IMR-90 (cell line): Measurements from ENCODE around the gene PARP6. TPM values are rescaled to one million over a fixed set of nuclear protein-coding genes. Genes with fewer than 3 reads are reported as not detected.

Source experiments
- ATAC-seq: fragments of 200-7000 bp; cut with Tn5 transposase; 2 replicates; pipeline ENCODE4 v1.9.1; 2020; ENCODE audit warnings: low read depth, mild to moderate bottlenecking, moderate library complexity
- BruUV-seq: library from RNA; stranded (reverse); fragments of 400-500 nt; replicated peaks from 2 replicates; lab custom pipeline; 2021; lab: Mats Ljungman, UMichigan
- CTCF ChIA-PET: fragments of 300-600 bp; formaldehyde crosslinking; extraction: SDS; loops from one replicate; lab custom pipeline; 2021; ENCODE audit warnings: antibody characterized with exemption; lab: Yijun Ruan, JAX
- POLR2A ChIA-PET: fragments of 300-600 bp; sonication (Branson Sonifier 250); formaldehyde crosslinking; loops from one replicate; lab custom pipeline; 2022; ENCODE audit warnings: antibody characterized with exemption; ENCODE audit not compliant: unreplicated experiment; lab: Charles Lee
- DNase-seq: peaks from one replicate; pipeline ENCODE4 v3.0.0; 2013
- H2AFZ ChIP-seq: replicated peaks from 2 replicates; pipeline ENCODE3; 2013; ENCODE audit warnings: low read length, mild to moderate bottlenecking; ENCODE audit not compliant: poor library complexity
- H2AK5ac ChIP-seq: 2 replicates; pipeline ENCODE4 v1.6.1; 2013; ENCODE audit warnings: low read depth, low read length, inconsistent platforms
- H2AK9ac ChIP-seq: replicated peaks from 2 replicates; pipeline ENCODE3; 2013; ENCODE audit warnings: mild to moderate bottlenecking, low read depth, low read length, moderate library complexity; ENCODE audit not compliant: poor library complexity
- H2BK120ac ChIP-seq: 2 replicates; pipeline ENCODE4 v1.6.1; 2013; ENCODE audit warnings: low read depth, low read length, inconsistent platforms
- H2BK15ac ChIP-seq: 3 replicates; pipeline ENCODE4 v1.6.1; 2013; ENCODE audit warnings: low read depth, low read length, inconsistent platforms
- H2BK20ac ChIP-seq: 2 replicates; pipeline ENCODE4 v1.6.1; 2013; ENCODE audit warnings: low read depth, mild to moderate bottlenecking, inconsistent platforms, low read length, moderate library complexity
- H2BK5ac ChIP-seq: 2 replicates; pipeline ENCODE4 v1.6.1; 2013; ENCODE audit warnings: mild to moderate bottlenecking, low read depth, low read length, inconsistent platforms; ENCODE audit not compliant: poor library complexity, severe bottlenecking
- H3K14ac ChIP-seq: replicated peaks from 2 replicates; pipeline ENCODE4 v1.6.1; 2013; ENCODE audit warnings: low read depth, low read length, inconsistent platforms
- H3K18ac ChIP-seq: 2 replicates; pipeline ENCODE4 v1.6.1; 2013; ENCODE audit warnings: low read depth, low read length, control low read depth
- H3K23ac ChIP-seq: 2 replicates; pipeline ENCODE4 v1.6.1; 2013; ENCODE audit warnings: low read depth, low read length, inconsistent platforms
- H3K27ac ChIP-seq: 2 replicates; pipeline ENCODE4 v1.5.1; 2013; ENCODE audit warnings: mild to moderate bottlenecking, control low read depth, low read length; ENCODE audit not compliant: insufficient read depth
- H3K27me3 ChIP-seq: 2 replicates; pipeline ENCODE4 v1.6.1; 2013; ENCODE audit warnings: low read length; ENCODE audit not compliant: control insufficient read depth, insufficient read depth
- H3K36me3 ChIP-seq: 2 replicates; pipeline ENCODE4 v1.6.1; 2013; ENCODE audit warnings: low read length, mixed read lengths; ENCODE audit not compliant: control insufficient read depth, insufficient read depth
- H3K4ac ChIP-seq: 2 replicates; pipeline ENCODE4 v1.6.1; 2013; ENCODE audit warnings: low read depth, low read length, inconsistent platforms
- H3K4me1 ChIP-seq: 2 replicates; pipeline ENCODE4 v1.6.1; 2013; ENCODE audit warnings: low read length, mixed read lengths; ENCODE audit not compliant: control insufficient read depth, insufficient read depth
- H3K4me2 ChIP-seq: 2 replicates; pipeline ENCODE4 v1.6.1; 2013; ENCODE audit warnings: low read depth, mild to moderate bottlenecking, control low read depth, low read length, moderate library complexity
- H3K4me3 ChIP-seq: 2 replicates; pipeline ENCODE4 v1.5.1; 2013; ENCODE audit warnings: low read depth, mild to moderate bottlenecking, control low read depth, low read length, moderate library complexity; ENCODE audit not compliant: insufficient read depth
- H3K56ac ChIP-seq: 2 replicates; pipeline ENCODE4 v1.6.1; 2013; ENCODE audit warnings: low read length, inconsistent platforms; ENCODE audit not compliant: insufficient read depth; ENCODE audit errors: extremely low read depth
- H3K79me1 ChIP-seq, 2 experiments: 2 replicates each; pipeline ENCODE4 v1.6.1; 2013; ENCODE audit warnings: low read length in 2 of 2, inconsistent platforms in 1 of 2, low read depth in 1 of 2
- H3K9ac ChIP-seq: 2 replicates; pipeline ENCODE4 v1.6.1; 2013; ENCODE audit warnings: low read depth, low read length, control low read depth
- H3K9me1 ChIP-seq: 2 replicates; pipeline ENCODE4 v1.6.1; 2013; ENCODE audit warnings: low read length, inconsistent platforms; ENCODE audit not compliant: insufficient read depth
- H3K9me3 ChIP-seq: 2 replicates; pipeline ENCODE4 v1.6.1; 2013; ENCODE audit warnings: low read length; ENCODE audit not compliant: control insufficient read depth, insufficient read depth
- H4K20me1 ChIP-seq: 2 replicates; pipeline ENCODE4 v1.6.1; 2013; ENCODE audit warnings: low read length, inconsistent platforms; ENCODE audit not compliant: insufficient read depth
- H4K5ac ChIP-seq: 2 replicates; pipeline ENCODE4 v1.6.1; 2013; ENCODE audit warnings: mild to moderate bottlenecking, low read depth, low read length, control low read depth
- H4K8ac ChIP-seq, 2 experiments: 2 replicates each; pipeline ENCODE4 v1.6.1; 2013; ENCODE audit warnings: low read depth in 2 of 2, low read length in 2 of 2, control low read depth in 1 of 2, inconsistent platforms in 1 of 2
- H4K91ac ChIP-seq: 2 replicates; pipeline ENCODE4 v1.6.1; 2013; ENCODE audit warnings: low read depth, low read length, inconsistent platforms; ENCODE audit not compliant: insufficient read depth
- BHLHE40 ChIP-seq: fragments of 150-350 bp; IDR thresholded peaks from 2 replicates; pipeline ENCODE4 v1.6.1; 2016; ENCODE audit warnings: mild to moderate bottlenecking, low read depth, low read length
- CEBPB ChIP-seq: IDR thresholded peaks from 2 replicates; pipeline ENCODE4 v1.6.1; 2012; ENCODE audit warnings: low read depth, low read length, improper control_type of control experiment
- CHD1 ChIP-seq: IDR thresholded peaks from 2 replicates; pipeline ENCODE4 v1.6.1; 2012; ENCODE audit warnings: low read depth, low read length, improper control_type of control experiment
- CTCF ChIP-seq: conservative IDR thresholded peaks from 2 replicates; pipeline ENCODE4 v1.5.1; 2012; ENCODE audit warnings: mild to moderate bottlenecking, low read depth, low read length, improper control_type of control experiment
- ELK1 ChIP-seq: fragments of 150-350 bp; IDR thresholded peaks from 2 replicates; pipeline ENCODE4 v1.6.1; 2016; ENCODE audit warnings: low read depth, mild to moderate bottlenecking, low read length, moderate library complexity, borderline replicate concordance
- FOS ChIP-seq: fragments of 150-350 bp; IDR thresholded peaks from 2 replicates; pipeline ENCODE4 v1.6.1; 2016; ENCODE audit warnings: low read depth, low read length
- MAFK ChIP-seq: IDR thresholded peaks from 2 replicates; pipeline ENCODE4 v1.6.1; 2012; ENCODE audit warnings: low read depth, low read length, improper control_type of control experiment
- MAZ ChIP-seq: IDR thresholded peaks from 2 replicates; pipeline ENCODE4 v1.6.1; 2012; ENCODE audit warnings: low read depth, mild to moderate bottlenecking, low read length, improper control_type of control experiment, moderate library complexity, borderline replicate concordance
- MXI1 ChIP-seq: IDR thresholded peaks from 2 replicates; pipeline ENCODE4 v1.6.1; 2012; ENCODE audit warnings: low read depth, mild to moderate bottlenecking, low read length, moderate library complexity, borderline replicate concordance
- NFE2L2 ChIP-seq: fragments of 150-350 bp; IDR thresholded peaks from 2 replicates; pipeline ENCODE4 v1.6.1; 2016; ENCODE audit warnings: low read depth, mild to moderate bottlenecking, low read length
- POLR2A ChIP-seq: IDR thresholded peaks from 2 replicates; pipeline ENCODE4 v1.6.1; 2012; ENCODE audit warnings: mild to moderate bottlenecking, low read depth, low read length
- RAD21 ChIP-seq: IDR thresholded peaks from 2 replicates; pipeline ENCODE4 v1.6.1; 2012; ENCODE audit warnings: low read length, improper control_type of control experiment
- RCOR1 ChIP-seq: IDR thresholded peaks from 2 replicates; pipeline ENCODE4 v1.6.1; 2012; ENCODE audit warnings: mild to moderate bottlenecking, low read length, improper control_type of control experiment; ENCODE audit not compliant: insufficient replicate concordance
- RFX5 ChIP-seq: IDR thresholded peaks from 2 replicates; pipeline ENCODE4 v1.8.0; 2012; ENCODE audit warnings: low read depth, mild to moderate bottlenecking, low read length, moderate library complexity
- SMC3 ChIP-seq: fragments of 150-350 bp; IDR thresholded peaks from 2 replicates; pipeline ENCODE4 v1.6.1; 2016; ENCODE audit warnings: low read depth, mild to moderate bottlenecking, antibody characterized with exemption, low read length, moderate library complexity
- USF2 ChIP-seq: fragments of 150-350 bp; IDR thresholded peaks from 2 replicates; pipeline ENCODE4 v1.6.1; 2017; ENCODE audit warnings: mild to moderate bottlenecking, antibody characterized with exemption, low read length, low read depth
- WGBS, 2 experiments: methylation state at CpG; one replicate each; pipeline versions ENCODE4 v1.1.5 to v1.1.7; 2013; ENCODE audit warnings: missing lambda C conversion rate in 2 of 2; ENCODE audit not compliant: insufficient read length in 1 of 2; ENCODE audit errors: extremely low coverage in 2 of 2; 5-methylcytosine and 5-hydroxymethylcytosine counted together
- dilution Hi-C: fragments of 300-500 bp; cut with HindIII; formaldehyde crosslinking; loops from one replicate; pipeline ENCODE4 v1.14.3; 2018; ENCODE audit warnings: low sequenced_read_pairs; ENCODE audit not compliant: unreplicated experiment
- in situ Hi-C: fragments of 300-500 bp; cut with MboI; formaldehyde crosslinking; loops from 3 replicates; pipeline ENCODE4 v1.14.3; 2019; ENCODE audit warnings: low sequenced_read_pairs, inconsistent platforms, mixed read lengths
- intact Hi-C: fragments of 100-400 bp; cut with micrococcal nuclease; formaldehyde crosslinking; loops from 2 replicates; pipeline ENCODE4 v1.10.0; 2022
- polyA plus RNA-seq, 3 experiments: library from polyadenylated mRNA; depleted of rRNA; stranded (reverse); fragments of >200 nt; gene quantifications; 2 replicates each; pipeline ENCODE4 v1.2.3, GENCODE V29; 2012; ENCODE audit warnings: low replicate concordance in 1 of 3
- total RNA-seq: library from RNA; depleted of rRNA; stranded (reverse); fragments of >200 nt; gene quantifications from 2 replicates; pipeline ENCODE4 v1.2.3, GENCODE V29; 2012

PARP6 gene
- total and polyA plus RNA-seq, 2 of the 4 experiments (the other 2 are of a cell fraction) = 13.4 to 45.1 TPM

GRCh38 chr15:72203507-72203837 is 68.9 kb downstream of the PARP6 start:
- peaks cover 9% of the 10 kb centered on the region; the same call in 1 of the 2 replicates for H3K9me1 ChIP-seq
- intact Hi-C loops = no loop called here
- peaks cover 45 to 84% of the 10 kb centered on the region in 2 experiments for H3K79me1 ChIP-seq
- 0 out of 2 replicates have a peak overlapping the region, but pooled peaks have one; percentile 3 for H2AK5ac ChIP-seq
- H4K91ac ChIP-seq = no peak overlapping the region
- peaks cover 2% of the 10 kb centered on the region; the same call in 1 of the 2 replicates for H3K4me1 ChIP-seq
- POLR2A ChIA-PET = no interaction called here
- H3K27me3 ChIP-seq = no peaks in the 10 kb centered on the region
- H3K14ac ChIP-seq = no peak overlapping the region
- TF ChIP-seq POLR2A = no peak
- TF ChIP-seq CTCF = no peak
- TF ChIP-seq RFX5 = no peak
- no peak for TF ChIP-seq RAD21
- TF ChIP-seq MXI1 = peak; percentile 96
- TF ChIP-seq USF2 = peak; percentile 37; the same call in 1 of the 2 replicates
- no peak for TF ChIP-seq CEBPB
- TF ChIP-seq MAFK = no peak
- no peak for TF ChIP-seq FOS
- no peak for TF ChIP-seq NFE2L2
- no peak for TF ChIP-seq CHD1
- TF ChIP-seq RCOR1 = peak; percentile 44
- peak; percentile 24; the same call in 1 of the 2 replicates for TF ChIP-seq MAZ
- peak; percentile 85 for TF ChIP-seq BHLHE40
- TF ChIP-seq SMC3 = no peak
- no peak for TF ChIP-seq ELK1
- H2BK5ac ChIP-seq = peak overlapping the region; percentile 32
- H3K36me3 ChIP-seq = peaks cover 93% of the 10 kb centered on the region
- H3K9me3 ChIP-seq = no peaks in the 10 kb centered on the region
- H3K27ac ChIP-seq = no peak overlapping the region
- no peak overlapping the region for H3K4me3 ChIP-seq
- no peak overlapping the region for H3K56ac ChIP-seq
- peak overlapping the region; percentile 22 for H2AK9ac ChIP-seq
- in situ Hi-C loops = no loop called here
- 0 out of 2 replicates have a peak overlapping the region, but pooled peaks have one; percentile 4 for H3K4ac ChIP-seq
- DNase-seq (peak; percentile 90), ATAC-seq (peak; percentile 77)
- H3K4me2 ChIP-seq = no peak overlapping the region
- CTCF ChIA-PET = no interaction called here
- dilution Hi-C loops = no loop called here
- no peak overlapping the region for H3K18ac ChIP-seq
- no peak overlapping the region for H4K5ac ChIP-seq
- peaks cover 98% of the 10 kb centered on the region for H4K20me1 ChIP-seq
- no peak overlapping the region; a peak in 1 of 4 replicates for H4K8ac ChIP-seq
- BruUV-seq = no TSS peak
- WGBS, 2 experiments = 45% methylated on average over 3 of the region's 5 CpGs; no CpG with 5 or more reads in 1 of the 2 experiments
- H2BK15ac ChIP-seq = no peak overlapping the region
- H2BK120ac ChIP-seq = no peak overlapping the region
- H2BK20ac ChIP-seq = no peak overlapping the region
- H3K9ac ChIP-seq = no peak overlapping the region
- peak overlapping the region; percentile 51 for H2AFZ ChIP-seq
- no peak overlapping the region for H3K23ac ChIP-seq
